Nephron progenitor cell (in vitro differentiated cells): ENCODE measurements around the gene TRAF3IP3.
A peak's percentile ranks its signal among the peaks of the same experiment; 100 is the strongest.

Experiments used
- DNase-seq: peaks from one replicate; pipeline ENCODE4 v3.0.0; 2021
- H3K27ac Mint-ChIP-seq: 2 replicates; pipeline ENCODE4 v1.8.0; 2021; ENCODE audit warnings: mild to moderate bottlenecking, moderate library complexity, mixed read lengths
- H3K27me3 Mint-ChIP-seq: 2 replicates; pipeline ENCODE4 v1.8.0; 2021; ENCODE audit warnings: mild to moderate bottlenecking, low read depth, mixed read lengths; ENCODE audit not compliant: poor library complexity
- H3K36me3 Mint-ChIP-seq: 2 replicates; pipeline ENCODE4 v1.8.0; 2021; ENCODE audit warnings: low read depth, mixed read lengths
- H3K4me1 Mint-ChIP-seq: 2 replicates; pipeline ENCODE4 v1.8.0; 2021; ENCODE audit warnings: mixed read lengths
- H3K4me3 Mint-ChIP-seq: 2 replicates; pipeline ENCODE4 v1.8.0; 2021; ENCODE audit warnings: mild to moderate bottlenecking, moderate library complexity, mixed read lengths
- H3K9me3 Mint-ChIP-seq: 2 replicates; pipeline ENCODE4 v1.8.0; 2021; ENCODE audit warnings: mild to moderate bottlenecking, moderate library complexity, mixed read lengths
- TF ChIP-seq, protein P1 (sequence below): fragments of 200-600 bp; sonication (generic); IDR thresholded peaks from 2 replicates; pipeline ENCODE4 v1.5.0; 2021; ENCODE audit warnings: antibody characterized with exemption

The TRAF3IP3 gene

GRCh38 chr1:209800984-209801834 lies 45.4 kb downstream of the TRAF3IP3 start:
- peaks cover 6% of the 10 kb centered on the region for H3K4me1 Mint-ChIP-seq
- H3K36me3 Mint-ChIP-seq, result no peaks in the 10 kb centered on the region
- H3K4me3 Mint-ChIP-seq, result no peak overlapping the region
- no peak for DNase-seq
- no peaks in the 10 kb centered on the region for H3K9me3 Mint-ChIP-seq
- TF ChIP-seq, protein P1, sequence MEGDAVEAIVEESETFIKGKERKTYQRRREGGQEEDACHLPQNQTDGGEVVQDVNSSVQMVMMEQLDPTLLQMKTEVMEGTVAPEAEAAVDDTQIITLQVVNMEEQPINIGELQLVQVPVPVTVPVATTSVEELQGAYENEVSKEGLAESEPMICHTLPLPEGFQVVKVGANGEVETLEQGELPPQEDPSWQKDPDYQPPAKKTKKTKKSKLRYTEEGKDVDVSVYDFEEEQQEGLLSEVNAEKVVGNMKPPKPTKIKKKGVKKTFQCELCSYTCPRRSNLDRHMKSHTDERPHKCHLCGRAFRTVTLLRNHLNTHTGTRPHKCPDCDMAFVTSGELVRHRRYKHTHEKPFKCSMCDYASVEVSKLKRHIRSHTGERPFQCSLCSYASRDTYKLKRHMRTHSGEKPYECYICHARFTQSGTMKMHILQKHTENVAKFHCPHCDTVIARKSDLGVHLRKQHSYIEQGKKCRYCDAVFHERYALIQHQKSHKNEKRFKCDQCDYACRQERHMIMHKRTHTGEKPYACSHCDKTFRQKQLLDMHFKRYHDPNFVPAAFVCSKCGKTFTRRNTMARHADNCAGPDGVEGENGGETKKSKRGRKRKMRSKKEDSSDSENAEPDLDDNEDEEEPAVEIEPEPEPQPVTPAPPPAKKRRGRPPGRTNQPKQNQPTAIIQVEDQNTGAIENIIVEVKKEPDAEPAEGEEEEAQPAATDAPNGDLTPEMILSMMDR, result no peak
- peaks cover 74% of the 10 kb centered on the region for H3K27me3 Mint-ChIP-seq
- no peak overlapping the region for H3K27ac Mint-ChIP-seq

DNA sequence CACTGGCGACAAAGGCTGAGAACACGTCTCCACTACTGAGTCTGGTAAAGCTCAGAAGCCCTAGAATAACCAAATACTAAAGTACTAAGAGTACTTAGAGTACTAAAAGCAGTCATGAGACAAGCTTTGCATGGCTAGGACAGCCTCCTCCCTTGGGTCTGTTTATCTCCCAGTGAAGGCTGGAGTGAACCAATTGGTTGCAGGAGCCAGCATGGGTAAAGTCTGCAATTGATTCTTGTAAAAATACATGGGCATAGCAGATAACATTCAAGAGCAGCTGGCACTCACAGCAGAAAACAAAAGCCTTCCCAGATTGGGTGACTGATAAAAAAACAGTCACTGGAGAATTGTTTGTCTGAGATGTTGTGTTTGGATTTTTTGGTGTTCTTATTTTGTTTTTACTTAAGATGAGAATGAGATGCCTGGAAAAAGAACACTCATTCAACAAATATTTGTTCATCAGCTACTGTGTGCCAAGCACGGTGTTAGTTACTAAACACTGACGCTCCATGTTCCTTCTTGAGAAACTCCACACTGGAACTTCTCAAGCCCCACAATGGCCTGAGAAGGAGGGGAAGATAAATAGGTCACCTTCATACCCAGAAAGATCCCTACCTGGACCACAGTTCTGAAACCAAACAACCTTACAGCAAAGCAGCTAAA lies 46.4 kb downstream of the TRAF3IP3 start:
- H3K36me3 Mint-ChIP-seq, result no peaks in the 10 kb centered on the region
- H3K27me3 Mint-ChIP-seq, result peaks cover 68% of the 10 kb centered on the region
- no peak for DNase-seq
- H3K4me3 Mint-ChIP-seq, result no peak overlapping the region
- TF ChIP-seq, protein P1, result no peak
- no peaks in the 10 kb centered on the region for H3K9me3 Mint-ChIP-seq
- H3K4me1 Mint-ChIP-seq, result peaks cover 7% of the 10 kb centered on the region
- no peak overlapping the region for H3K27ac Mint-ChIP-seq

GRCh38 chr1:209802780-209803152 lies 46.9 kb downstream of the TRAF3IP3 start:
- H3K27me3 Mint-ChIP-seq, result peaks cover 68% of the 10 kb centered on the region
- TF ChIP-seq, protein P1, result no peak
- no peaks in the 10 kb centered on the region for H3K9me3 Mint-ChIP-seq
- no peak overlapping the region for H3K4me3 Mint-ChIP-seq
- no peak overlapping the region for H3K27ac Mint-ChIP-seq
- DNase-seq, result no peak
- H3K4me1 Mint-ChIP-seq, result peaks cover 7% of the 10 kb centered on the region
- no peaks in the 10 kb centered on the region for H3K36me3 Mint-ChIP-seq

DNA sequence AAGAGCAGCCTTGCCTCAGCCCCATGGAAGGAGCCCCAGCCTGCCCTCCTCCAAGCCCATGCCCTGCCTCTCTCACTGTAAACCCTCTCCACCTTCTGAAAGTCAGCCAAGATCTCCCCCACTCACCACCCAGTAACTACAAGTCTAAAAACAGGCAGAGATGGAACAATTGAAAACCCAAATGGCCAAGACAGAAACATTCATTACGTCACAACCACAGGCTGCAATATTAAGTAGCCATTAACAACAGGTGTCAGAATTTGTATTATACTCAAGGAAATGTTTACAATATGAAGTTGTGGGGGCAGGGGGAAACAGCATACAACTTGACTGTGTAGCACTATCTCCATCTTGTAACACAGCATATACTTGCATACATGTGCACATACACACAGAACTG lies 47.7 kb downstream of the TRAF3IP3 start:
- no peak for DNase-seq
- Mint-ChIP-seq H3K36me3 (no peaks in the 10 kb centered on the region), H3K27ac (no peak overlapping the region), H3K9me3 (no peaks in the 10 kb centered on the region), H3K4me3 (no peak overlapping the region), H3K27me3 (peaks cover 64% of the 10 kb centered on the region), H3K4me1 (peaks cover 7% of the 10 kb centered on the region)
- TF ChIP-seq, protein P1, result no peak

DNA sequence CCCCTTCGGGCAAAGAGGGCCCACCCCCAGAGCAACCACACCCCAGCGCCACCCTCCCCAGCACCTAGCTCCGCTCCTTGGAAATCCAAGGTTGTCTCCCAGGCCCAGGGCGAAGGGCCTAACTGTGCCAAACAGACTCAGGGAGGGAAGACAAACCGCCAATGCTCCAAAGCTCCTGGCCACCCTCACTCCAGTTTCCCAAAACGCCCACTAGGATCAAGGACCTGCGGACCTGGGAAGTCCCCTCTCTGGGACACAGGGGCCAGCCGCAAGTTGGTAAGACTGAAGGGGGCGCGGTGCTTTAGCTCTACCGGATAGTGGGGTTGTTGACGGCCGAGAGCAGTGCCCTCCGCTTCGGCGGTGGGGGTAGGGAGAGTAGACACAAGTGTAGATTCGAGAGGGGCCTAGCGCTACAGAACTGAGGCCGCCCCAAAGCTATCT lies 49.5 kb downstream of the TRAF3IP3 start:
- H3K4me3 Mint-ChIP-seq, result peak overlapping the region; percentile 81
- H3K27ac Mint-ChIP-seq, result peak overlapping the region; percentile 29
- no peaks in the 10 kb centered on the region for H3K9me3 Mint-ChIP-seq
- H3K27me3 Mint-ChIP-seq, result peaks cover 68% of the 10 kb centered on the region
- TF ChIP-seq, protein P1, result no peak
- peaks cover 7% of the 10 kb centered on the region for H3K4me1 Mint-ChIP-seq
- H3K36me3 Mint-ChIP-seq, result no peaks in the 10 kb centered on the region
- no peak for DNase-seq
